HS-5 (cell line): ENCODE measurements around the gene FRMPD1.
"Not testable (repeated sequence)": the region's sequence is repeated elsewhere in the genome, so short reads cannot be mapped to it uniquely, and the experiment has no call there.

Experiments used
- DNase-seq: peaks from one replicate; pipeline ENCODE4 v3.0.0-alpha.2; 2012; ENCODE audit warnings: low read depth

Gene FRMPD1

DNA sequence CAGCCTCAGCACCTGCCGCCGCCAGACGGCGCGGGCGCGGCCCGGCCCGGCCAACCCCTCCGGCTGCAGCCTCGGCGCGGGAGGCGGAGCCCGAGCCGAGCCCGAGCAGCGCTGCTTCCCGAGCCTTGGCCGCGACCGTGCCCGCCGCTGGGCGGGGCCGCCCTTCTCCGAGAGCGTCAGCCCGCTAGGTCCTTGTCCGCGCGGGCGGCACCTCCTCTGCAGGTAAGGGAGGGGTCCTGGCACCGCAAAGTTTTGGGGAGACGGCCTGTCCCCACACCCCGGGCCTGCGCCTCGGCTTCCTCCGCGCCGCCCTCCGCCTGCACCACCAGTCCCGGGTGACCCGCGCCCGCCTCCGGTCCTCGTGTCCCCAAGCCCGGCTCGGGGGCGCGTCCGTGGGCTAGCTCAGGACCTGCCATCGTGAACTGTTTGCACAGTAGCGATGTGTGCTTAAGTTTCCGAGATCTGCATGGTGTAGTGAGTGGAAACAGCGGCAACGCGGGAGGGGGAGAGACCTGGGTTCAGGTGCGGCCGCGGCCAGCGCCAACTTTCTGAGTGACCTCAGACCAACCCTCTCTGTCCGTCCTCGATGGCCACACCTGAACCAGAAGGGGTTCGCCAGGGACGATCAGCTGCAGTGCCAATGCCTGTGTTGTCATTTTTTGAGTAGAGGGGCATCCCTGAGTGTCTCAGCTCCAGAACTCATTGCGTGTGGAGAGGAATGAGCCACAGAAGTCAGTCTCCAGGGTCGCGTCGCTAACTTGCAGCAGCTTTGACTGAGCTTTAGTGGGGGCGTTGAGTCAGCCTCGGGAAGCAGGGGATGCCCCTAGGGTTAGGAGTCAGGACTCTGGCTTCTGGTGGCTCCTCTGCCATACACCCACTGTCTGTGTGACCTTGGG, at the start of gene FRMPD1:
FRMPD1 (plus strand) TSS at position 82 of the 896 bp plus-strand sequence. CDS start 41,688 bp downstream, outside the sequence.
- DNase-seq: no peak

GRCh38 chr9:37602061-37602460, 48.7 kb upstream of the FRMPD1 start:
- not testable (repeated sequence) for DNase-seq

DNA sequence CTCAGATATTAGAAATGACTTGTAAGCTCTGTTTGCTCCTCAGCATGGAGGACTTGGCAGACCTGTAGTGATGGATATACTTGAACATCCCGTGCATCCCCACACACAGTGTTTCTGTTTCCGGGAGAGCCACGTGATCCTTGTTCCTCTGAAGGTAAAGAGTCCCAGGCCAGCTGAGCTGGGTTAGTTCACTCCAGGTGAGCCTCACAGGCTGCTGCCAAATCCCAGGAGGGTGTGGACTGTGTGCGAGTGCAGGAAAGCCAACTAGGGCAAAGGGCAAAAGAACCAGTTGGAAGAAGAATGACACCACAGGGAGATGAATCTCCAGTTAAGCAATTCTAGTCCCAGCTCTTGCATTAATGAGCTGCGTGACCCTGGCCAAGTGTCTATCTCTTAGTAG, 47.9 kb upstream of the FRMPD1 start:
- no peak for DNase-seq

GRCh38 chr9:37604296-37604695, 46.5 kb upstream of the FRMPD1 start:
- DNase-seq: no peak

- no peak for DNase-seq
Observed at GRCh38 chr9:37608250-37608649, 42.5 kb upstream of the FRMPD1 start.

DNA sequence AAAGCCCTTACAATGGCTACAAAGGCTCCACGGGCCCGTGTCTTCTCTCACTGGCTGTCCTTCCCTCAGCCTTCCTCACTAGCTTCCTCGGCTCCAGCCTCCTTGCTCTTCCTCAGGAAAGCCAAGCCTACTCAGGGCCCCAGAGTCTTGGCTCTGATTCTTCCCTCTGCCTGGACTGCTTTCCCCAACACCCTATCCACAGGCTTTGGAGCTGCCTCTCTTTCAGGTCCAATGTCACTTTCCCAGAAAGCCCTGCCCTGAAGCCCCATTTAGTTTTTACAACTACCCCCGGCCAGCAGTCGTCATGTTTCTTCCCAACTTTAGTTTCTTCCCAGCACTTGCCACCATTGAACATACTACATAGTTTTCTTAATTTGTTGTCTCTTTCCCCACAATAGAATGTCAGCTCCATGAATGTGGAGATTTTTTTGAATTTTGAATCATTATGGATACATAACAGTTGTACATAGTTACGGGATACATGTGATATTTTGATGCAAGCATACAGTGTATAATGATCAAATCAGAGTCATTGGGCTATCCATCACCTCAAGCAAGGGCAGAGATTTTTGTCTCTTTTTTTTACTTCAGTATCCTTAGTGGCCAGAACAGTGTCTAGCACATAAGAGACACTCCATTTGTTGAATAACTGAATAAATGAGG, 40.9 kb upstream of the FRMPD1 start:
- no peak for DNase-seq

- DNase-seq: no peak
Observed at GRCh38 chr9:37611014-37611413, 39.7 kb upstream of the FRMPD1 start.

- no peak for DNase-seq
Observed at GRCh38 chr9:37611961-37612360, 38.8 kb upstream of the FRMPD1 start.

DNA sequence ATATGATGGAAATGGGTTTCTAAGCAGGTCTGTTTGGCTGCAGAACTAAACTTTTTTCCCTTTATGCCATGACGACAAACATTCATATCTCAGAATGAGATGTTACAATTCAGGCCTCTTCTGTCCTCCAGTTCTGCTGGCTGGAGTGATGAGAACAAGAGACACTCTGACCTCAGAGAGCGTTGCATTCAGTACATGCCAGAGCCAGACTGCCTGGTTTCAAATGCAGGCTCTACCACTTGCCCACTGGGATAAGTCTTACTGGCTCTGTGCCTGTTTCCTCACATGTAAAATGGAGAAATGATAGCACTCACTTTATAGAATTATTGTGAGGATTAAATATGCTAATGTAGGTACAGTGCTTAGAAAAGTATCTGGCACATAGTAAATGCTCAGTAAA, 33.6 kb upstream of the FRMPD1 start:
- no peak for DNase-seq

GRCh38 chr9:37617832-37618231, 32.9 kb upstream of the FRMPD1 start:
- no peak for DNase-seq

DNA sequence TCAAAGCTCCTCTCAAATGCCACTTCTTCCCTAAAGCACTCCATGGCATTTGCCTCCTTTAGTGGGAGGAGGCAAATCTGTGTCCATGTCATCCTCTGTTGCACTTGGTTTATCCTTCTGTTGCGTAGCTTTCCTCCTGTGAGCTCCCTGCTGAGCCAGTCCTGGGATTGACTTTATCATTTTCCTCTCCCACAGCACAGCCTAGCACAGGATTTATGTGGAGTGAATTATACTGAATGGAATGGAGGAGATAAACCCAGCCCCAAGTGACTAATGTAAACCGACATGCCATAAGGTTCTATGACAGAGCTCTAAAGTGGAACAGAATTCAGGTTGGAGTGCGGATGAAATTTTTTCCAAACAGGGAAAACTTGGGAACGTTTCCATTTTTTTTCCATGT, 31.9 kb upstream of the FRMPD1 start:
- peak; percentile 58 for DNase-seq

- DNase-seq: no peak
Observed at GRCh38 chr9:37619806-37620205, 30.9 kb upstream of the FRMPD1 start.

GRCh38 chr9:37620396-37620795, 30.4 kb upstream of the FRMPD1 start:
- DNase-seq: no peak

GRCh38 chr9:37621273-37622121, 29.3 kb upstream of the FRMPD1 start:
- no peak for DNase-seq

DNA sequence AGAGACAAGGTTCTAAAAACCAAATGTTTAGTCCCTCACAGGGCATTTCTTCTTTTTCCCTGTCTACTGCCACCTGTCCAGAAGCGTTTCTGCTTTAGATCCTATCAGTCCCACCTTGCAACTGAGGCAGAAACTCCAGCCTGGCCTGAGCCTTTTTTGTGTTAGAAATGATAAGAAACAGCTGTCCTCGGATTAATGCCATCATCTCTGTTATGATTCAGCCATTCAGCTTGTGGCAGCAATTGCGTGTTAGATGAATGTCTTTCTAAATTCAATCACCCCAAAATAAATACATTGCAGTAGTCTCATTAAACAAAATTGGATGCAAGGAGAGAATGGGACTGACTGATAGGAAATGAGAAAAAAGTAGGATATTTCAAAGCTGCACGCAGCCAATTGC, 28.3 kb upstream of the FRMPD1 start:
- DNase-seq: no peak

DNA sequence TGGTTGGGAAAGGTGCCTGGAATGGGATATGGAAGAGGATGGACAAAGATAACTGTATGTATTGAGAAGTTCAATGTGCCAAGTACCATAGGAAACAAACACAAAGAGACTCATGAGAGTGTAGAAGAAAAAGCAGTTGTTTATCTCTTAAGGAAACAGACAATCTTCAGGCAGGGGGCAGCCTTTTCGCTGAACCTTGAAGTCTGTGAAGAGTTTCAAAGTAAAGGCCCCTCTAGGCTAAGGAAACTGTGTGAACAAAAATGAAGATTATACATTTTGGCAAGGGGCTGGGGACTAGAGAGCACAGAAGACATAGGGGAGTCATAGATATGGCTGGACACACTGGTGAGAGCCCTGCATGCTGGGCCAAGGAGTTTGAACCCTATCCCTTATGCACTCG, 27.5 kb upstream of the FRMPD1 start:
- DNase-seq: no peak

- DNase-seq: no peak
Observed at GRCh38 chr9:37624073-37624472, 26.7 kb upstream of the FRMPD1 start.

DNA sequence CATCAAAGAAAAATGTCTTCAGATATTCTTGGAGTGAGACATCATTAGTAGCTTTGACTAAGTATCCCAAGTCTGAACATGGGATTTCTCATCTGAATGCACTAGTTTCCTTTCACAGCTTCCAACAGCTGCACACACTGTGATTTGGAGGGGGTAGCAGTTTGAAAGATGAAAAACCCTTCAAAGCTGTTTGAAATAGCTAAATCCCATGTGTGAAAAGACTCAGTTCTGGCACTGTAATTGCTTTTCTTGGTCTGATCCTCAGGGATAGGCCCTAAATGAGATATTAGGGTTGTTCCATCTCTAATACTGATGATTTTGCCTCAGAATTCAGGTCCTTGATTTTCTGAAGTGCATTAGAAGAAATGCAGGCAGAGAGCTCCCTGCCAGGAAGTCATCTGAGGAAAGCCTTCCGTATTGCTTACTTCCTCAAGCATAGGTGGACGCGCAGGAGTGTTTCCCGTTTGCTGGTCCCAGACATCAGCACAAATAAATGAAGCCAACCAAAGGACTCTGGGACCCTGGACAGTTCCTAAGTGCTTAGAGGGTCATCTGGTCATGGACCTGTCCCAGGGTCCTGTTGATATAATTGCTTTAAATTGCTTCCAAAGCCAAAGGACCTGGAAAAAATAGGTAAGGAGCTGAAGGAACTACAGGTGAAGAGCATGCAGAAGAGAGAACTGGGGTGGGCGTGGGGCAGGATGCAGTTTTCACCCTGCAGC, 25.6 kb upstream of the FRMPD1 start:
- DNase-seq: no peak

DNA sequence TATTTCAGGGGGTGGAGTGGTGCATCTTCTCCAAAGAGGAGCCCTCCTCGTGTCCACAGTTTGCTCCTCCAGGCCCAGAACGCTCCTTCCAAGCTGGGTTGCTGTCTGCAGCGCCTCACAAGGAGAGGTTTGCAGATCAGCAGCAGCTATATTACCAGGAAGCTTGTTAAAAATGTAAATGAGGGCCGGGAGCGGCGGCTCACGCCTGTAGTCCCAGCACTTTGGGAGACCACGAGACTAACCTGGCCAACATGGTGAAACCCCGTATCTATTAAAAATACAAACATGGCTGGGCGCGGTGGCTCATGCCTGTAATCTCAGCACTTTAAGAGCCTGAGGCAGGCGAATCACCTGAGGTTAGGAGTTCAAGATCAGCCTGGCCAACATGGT, 25.0 kb upstream of the FRMPD1 start:
- DNase-seq: no peak

GRCh38 chr9:37626708-37627292, 24.0 kb upstream of the FRMPD1 start:
- DNase-seq: no peak

- DNase-seq: no peak
Observed at GRCh38 chr9:37632479-37632878, 18.3 kb upstream of the FRMPD1 start.
